ENCODE data around the gene DECR2.

DNA sequence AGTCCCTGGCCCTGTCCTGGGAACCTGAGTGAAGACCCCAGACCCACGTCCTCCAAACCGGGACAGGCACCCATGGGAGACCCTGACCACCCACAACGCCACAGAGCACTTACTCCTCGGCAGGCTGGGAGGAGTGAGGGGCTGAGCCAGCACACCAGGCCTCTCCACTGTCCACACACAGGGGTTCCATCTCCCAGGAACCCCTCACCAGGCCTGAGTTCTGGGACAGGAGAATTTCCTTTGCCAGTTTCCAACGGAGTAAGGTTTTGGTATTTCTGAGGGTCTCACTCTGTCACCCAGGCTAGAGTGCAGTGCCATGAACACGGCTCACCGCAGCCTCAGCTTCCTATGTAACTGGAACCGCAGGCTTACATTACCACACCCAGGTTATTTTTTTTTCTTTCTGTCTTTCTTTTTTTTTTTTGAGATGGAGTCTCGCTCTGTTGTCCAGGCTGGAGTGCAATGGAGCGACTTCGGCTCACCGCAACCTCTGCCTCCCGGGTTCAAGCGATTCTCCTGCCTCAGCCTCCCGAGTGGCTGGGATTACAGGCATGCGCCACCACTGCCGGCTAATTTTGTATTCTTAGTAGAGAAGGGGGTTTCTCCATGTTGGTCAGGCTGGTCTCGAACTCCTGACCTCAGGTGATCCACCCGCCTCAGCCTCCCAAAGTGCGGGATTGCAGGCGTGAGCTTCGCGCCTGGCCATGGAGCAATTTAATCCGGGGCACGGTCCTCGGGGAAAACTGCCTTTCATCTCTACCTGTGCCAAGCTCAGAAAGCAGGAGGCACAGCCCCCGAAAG is 21.5 kb upstream of the DECR2 start:
- no peak for TF ChIP-seq SOX6 (IDR thresholded peaks at IDR 0.05)
- TF ChIP-seq FOXK1 (CRISPR knock-in tag; IDR thresholded peaks at IDR 0.05; ENCODE audit: borderline replicate concordance): no peak
- no peak for TF ChIP-seq ZNF134 (CRISPR knock-in tag; conservative IDR thresholded peaks at IDR 0.05)
- TF ChIP-seq NFYB (IDR thresholded peaks at IDR 0.05; ENCODE audit: extremely low read depth, insufficient read length): no peak
- TF ChIP-seq GATAD2B (IDR thresholded peaks at IDR 0.05; ENCODE audit: borderline replicate concordance): no peak
- TF ChIP-seq TRIM28 (IDR thresholded peaks at IDR 0.05): no peak
- TF ChIP-seq, protein P1, sequence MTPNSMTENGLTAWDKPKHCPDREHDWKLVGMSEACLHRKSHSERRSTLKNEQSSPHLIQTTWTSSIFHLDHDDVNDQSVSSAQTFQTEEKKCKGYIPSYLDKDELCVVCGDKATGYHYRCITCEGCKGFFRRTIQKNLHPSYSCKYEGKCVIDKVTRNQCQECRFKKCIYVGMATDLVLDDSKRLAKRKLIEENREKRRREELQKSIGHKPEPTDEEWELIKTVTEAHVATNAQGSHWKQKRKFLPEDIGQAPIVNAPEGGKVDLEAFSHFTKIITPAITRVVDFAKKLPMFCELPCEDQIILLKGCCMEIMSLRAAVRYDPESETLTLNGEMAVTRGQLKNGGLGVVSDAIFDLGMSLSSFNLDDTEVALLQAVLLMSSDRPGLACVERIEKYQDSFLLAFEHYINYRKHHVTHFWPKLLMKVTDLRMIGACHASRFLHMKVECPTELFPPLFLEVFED (CRISPR knock-in tag; conservative IDR thresholded peaks at IDR 0.05): no peak
- TF ChIP-seq, protein P2, sequence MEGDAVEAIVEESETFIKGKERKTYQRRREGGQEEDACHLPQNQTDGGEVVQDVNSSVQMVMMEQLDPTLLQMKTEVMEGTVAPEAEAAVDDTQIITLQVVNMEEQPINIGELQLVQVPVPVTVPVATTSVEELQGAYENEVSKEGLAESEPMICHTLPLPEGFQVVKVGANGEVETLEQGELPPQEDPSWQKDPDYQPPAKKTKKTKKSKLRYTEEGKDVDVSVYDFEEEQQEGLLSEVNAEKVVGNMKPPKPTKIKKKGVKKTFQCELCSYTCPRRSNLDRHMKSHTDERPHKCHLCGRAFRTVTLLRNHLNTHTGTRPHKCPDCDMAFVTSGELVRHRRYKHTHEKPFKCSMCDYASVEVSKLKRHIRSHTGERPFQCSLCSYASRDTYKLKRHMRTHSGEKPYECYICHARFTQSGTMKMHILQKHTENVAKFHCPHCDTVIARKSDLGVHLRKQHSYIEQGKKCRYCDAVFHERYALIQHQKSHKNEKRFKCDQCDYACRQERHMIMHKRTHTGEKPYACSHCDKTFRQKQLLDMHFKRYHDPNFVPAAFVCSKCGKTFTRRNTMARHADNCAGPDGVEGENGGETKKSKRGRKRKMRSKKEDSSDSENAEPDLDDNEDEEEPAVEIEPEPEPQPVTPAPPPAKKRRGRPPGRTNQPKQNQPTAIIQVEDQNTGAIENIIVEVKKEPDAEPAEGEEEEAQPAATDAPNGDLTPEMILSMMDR (IDR thresholded peaks at IDR 0.05 in 2 of 3, conservative IDR thresholded peaks at IDR 0.05 in 1 of 3; ENCODE audit: insufficient read depth in 2 of 3, low read depth in 1 of 3, low read length in 3 of 3): no peak
- TF ChIP-seq, protein P3, sequence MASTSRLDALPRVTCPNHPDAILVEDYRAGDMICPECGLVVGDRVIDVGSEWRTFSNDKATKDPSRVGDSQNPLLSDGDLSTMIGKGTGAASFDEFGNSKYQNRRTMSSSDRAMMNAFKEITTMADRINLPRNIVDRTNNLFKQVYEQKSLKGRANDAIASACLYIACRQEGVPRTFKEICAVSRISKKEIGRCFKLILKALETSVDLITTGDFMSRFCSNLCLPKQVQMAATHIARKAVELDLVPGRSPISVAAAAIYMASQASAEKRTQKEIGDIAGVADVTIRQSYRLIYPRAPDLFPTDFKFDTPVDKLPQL (IDR thresholded peaks at IDR 0.05; ENCODE audit: extremely low read depth, insufficient read length): no peak
- no peak for TF ChIP-seq CEBPB (tag; IDR thresholded peaks at IDR 0.05)
- TF ChIP-seq, protein P4, sequence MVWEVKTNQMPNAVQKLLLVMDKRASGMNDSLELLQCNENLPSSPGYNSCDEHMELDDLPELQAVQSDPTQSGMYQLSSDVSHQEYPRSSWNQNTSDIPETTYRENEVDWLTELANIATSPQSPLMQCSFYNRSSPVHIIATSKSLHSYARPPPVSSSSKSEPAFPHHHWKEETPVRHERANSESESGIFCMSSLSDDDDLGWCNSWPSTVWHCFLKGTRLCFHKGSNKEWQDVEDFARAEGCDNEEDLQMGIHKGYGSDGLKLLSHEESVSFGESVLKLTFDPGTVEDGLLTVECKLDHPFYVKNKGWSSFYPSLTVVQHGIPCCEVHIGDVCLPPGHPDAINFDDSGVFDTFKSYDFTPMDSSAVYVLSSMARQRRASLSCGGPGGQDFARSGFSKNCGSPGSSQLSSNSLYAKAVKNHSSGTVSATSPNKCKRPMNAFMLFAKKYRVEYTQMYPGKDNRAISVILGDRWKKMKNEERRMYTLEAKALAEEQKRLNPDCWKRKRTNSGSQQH (CRISPR knock-in tag; IDR thresholded peaks at IDR 0.05): no peak
- no peak for TF ChIP-seq CBX2 (IDR thresholded peaks at IDR 0.05; ENCODE audit: insufficient read depth, low read length, poor library complexity, severe bottlenecking)
- no peak for TF ChIP-seq ZNF324 (CRISPR knock-in tag; IDR thresholded peaks at IDR 0.05)

Data from K562 (cell line).